Naive thymus-derived CD4-positive, alpha-beta T cell (primary cell): ENCODE results near the gene AWAT2. TPM values are rescaled to one million over a fixed set of nuclear protein-coding genes. Genes with fewer than 3 reads are reported as not detected.
A peak's percentile ranks its signal among the peaks of the same experiment; 100 is the strongest.

Experiments used
- ATAC-seq: fragments of 150-1000 bp; cut with Tn5 transposase; 2 replicates; pipeline ENCODE4 v1.10.0; 2021; ENCODE audit warnings: mild to moderate bottlenecking, moderate library complexity
- CTCF ChIA-PET: fragments of 350-600 bp; sonication (Branson Sonifier 250); formaldehyde crosslinking; loops from one replicate; lab custom pipeline; 2021; ENCODE audit warnings: antibody characterized with exemption; lab: Charles Lee
- POLR2A ChIA-PET: fragments of 350-600 bp; sonication (Branson Sonifier 250); formaldehyde crosslinking; loops from one replicate; lab custom pipeline; 2021; ENCODE audit warnings: antibody characterized with exemption, inconsistent platforms; lab: Charles Lee
- DNase-seq, 9 donors: peaks; one replicate each; pipeline versions ENCODE4 v3.0.0 to v3.0.0-alpha.2; 2020 to 2022; ENCODE audit warnings: mixed read lengths in 1 of 9
- H3K27ac ChIP-seq: one replicate; pipeline ENCODE4 v1.7.0; 2013; ENCODE audit warnings: mild to moderate bottlenecking, low read depth, low read length, moderate library complexity
- H3K27me3 ChIP-seq, 2 donors: one replicate each; pipeline ENCODE4 v1.7.0; 2013; ENCODE audit warnings: low read length in 2 of 2, mild to moderate bottlenecking in 2 of 2, moderate library complexity in 2 of 2; ENCODE audit not compliant: control insufficient read depth in 2 of 2, insufficient read depth in 2 of 2
- H3K36me3 ChIP-seq, 3 experiments: 1 replicate in 2 of 3; 2 replicates in 1 of 3; pipeline ENCODE4 v1.7.0; 2013; ENCODE audit warnings: low read length in 3 of 3, mild to moderate bottlenecking in 3 of 3, moderate library complexity in 1 of 3; ENCODE audit not compliant: insufficient read depth in 3 of 3, control insufficient read depth in 2 of 3
- H3K4me1 ChIP-seq, 2 donors: one replicate each; pipeline ENCODE4 v1.7.0; 2013; ENCODE audit warnings: low read length in 2 of 2, mild to moderate bottlenecking in 2 of 2, moderate library complexity in 1 of 2; ENCODE audit not compliant: control insufficient read depth in 2 of 2, insufficient read depth in 2 of 2
- H3K4me3 ChIP-seq: 2 replicates; pipeline ENCODE4 v1.7.0; 2013; ENCODE audit warnings: mild to moderate bottlenecking, low read length
- H3K9me3 ChIP-seq, 3 experiments: 1 replicate in 2 of 3; 2 replicates in 1 of 3; pipeline ENCODE4 v1.7.0; 2013; ENCODE audit warnings: low read length in 3 of 3; ENCODE audit not compliant: control insufficient read depth in 2 of 3
- H3K27ac Mint-ChIP-seq, 9 donors: one replicate each; pipeline ENCODE4 v1.8.0; 2020 to 2022; ENCODE audit warnings: mixed read lengths in 9 of 9, mild to moderate bottlenecking in 8 of 9, moderate library complexity in 5 of 9, inconsistent platforms in 2 of 9
- H3K27me3 Mint-ChIP-seq, 5 donors: one replicate each; pipeline ENCODE4 v1.8.0; 2021 to 2022; ENCODE audit warnings: mixed read lengths in 5 of 5, mild to moderate bottlenecking in 1 of 5
- H3K36me3 Mint-ChIP-seq, 5 donors: one replicate each; pipeline ENCODE4 v1.8.0; 2020 to 2022; ENCODE audit warnings: mixed read lengths in 5 of 5, mild to moderate bottlenecking in 3 of 5, inconsistent platforms in 1 of 5
- H3K4me1 Mint-ChIP-seq, 7 donors: one replicate each; pipeline ENCODE4 v1.8.0; 2020 to 2022; ENCODE audit warnings: mixed read lengths in 7 of 7, mild to moderate bottlenecking in 3 of 7, inconsistent platforms in 1 of 7
- H3K4me3 Mint-ChIP-seq, 10 donors: one replicate each; pipeline ENCODE4 v1.8.0; 2020 to 2022; ENCODE audit warnings: mild to moderate bottlenecking in 10 of 10, mixed read lengths in 10 of 10, moderate library complexity in 6 of 10, inconsistent platforms in 2 of 10
- H3K9me3 Mint-ChIP-seq, 11 donors: one replicate each; pipeline ENCODE4 v1.8.0; 2020 to 2022; ENCODE audit warnings: mixed read lengths in 11 of 11, mild to moderate bottlenecking in 4 of 11, inconsistent platforms in 1 of 11, moderate library complexity in 1 of 11
- intact Hi-C, 2 donors: fragments of 100-400 bp; cut with micrococcal nuclease; formaldehyde crosslinking; loops; one replicate each; pipeline ENCODE4 v1.15.1; 2023
- polyA plus RNA-seq, 2 donors: library from polyadenylated mRNA; unstranded; fragments of 300-500 nt; fragmentation: Illumina TruSeq; gene quantifications; one replicate each; pipeline ENCODE4 v1.2.3, GENCODE V29; 2021
- total RNA-seq, 6 experiments: library from RNA in 5 of 6; stranded (reverse) in 5 of 6; gene quantifications; 1 replicate in 5 of 6; 2 replicates in 1 of 6; pipeline ENCODE4 v1.2.3 and lab custom pipeline; 2021 to 2026

Gene AWAT2
- total and polyA plus RNA-seq, 7 experiments from 2014 or later: not detected

GRCh38 chrX:70054391-70054790 lies 4.7 kb upstream of the AWAT2 start:
- no peak overlapping the region for H3K27ac ChIP-seq

GRCh38 chrX:70052895-70053615 lies 3.3 kb upstream of the AWAT2 start:
- Histone ChIP-seq H3K4me1 (no peaks in the 10 kb centered on the region), H3K4me3 (no peak overlapping the region), H3K27me3 (no peaks in the 10 kb centered on the region), H3K9me3 (no peaks in the 10 kb centered on the region), H3K36me3 (no peaks in the 10 kb centered on the region), H3K27ac (no peak overlapping the region)
- Mint-ChIP-seq H3K9me3 (peaks cover 0 to 2% (median 0%) of the 10 kb centered on the region in 11 donors), H3K4me1 (no peaks in the 10 kb centered on the region), H3K27ac (no peak overlapping the region), H3K4me3 (no peak overlapping the region), H3K36me3 (no peaks in the 10 kb centered on the region), H3K27me3 (peaks cover 0 to 8% (median 0%) of the 10 kb centered on the region in 5 donors)
- ATAC-seq (no peak), DNase-seq (no peak)
- ChIA-PET CTCF (no interaction called here), POLR2A (no interaction called here)
- intact Hi-C loops: no loop called here

More at GRCh38 chrX:70054391-70054790, 4.7 kb upstream of the AWAT2 start:
- intact Hi-C loops: no loop called here
- H3K4me1 Mint-ChIP-seq: no peaks in the 10 kb centered on the region
- POLR2A ChIA-PET: no interaction called here
- H3K4me1 ChIP-seq: no peaks in the 10 kb centered on the region
- no peak overlapping the region for H3K4me3 Mint-ChIP-seq
- no peaks in the 10 kb centered on the region for H3K36me3 Mint-ChIP-seq
- H3K27me3 ChIP-seq: no peaks in the 10 kb centered on the region
- ATAC-seq (no peak), DNase-seq (no peak)
- no peaks in the 10 kb centered on the region for H3K9me3 ChIP-seq
- H3K36me3 ChIP-seq: no peaks in the 10 kb centered on the region
- H3K27me3 Mint-ChIP-seq: peaks cover 0 to 7% (median 0%) of the 10 kb centered on the region in 5 donors
- CTCF ChIA-PET: no interaction called here
- no peak overlapping the region for H3K27ac Mint-ChIP-seq
- H3K4me3 ChIP-seq: no peak overlapping the region
- no peaks in the 10 kb centered on the region for H3K9me3 Mint-ChIP-seq

GRCh38 chrX:70049406-70049805 lies 332 bp downstream of the AWAT2 start:
- intact Hi-C loops: no loop called here
- Histone ChIP-seq H3K27ac (no peak overlapping the region), H3K9me3 (no peaks in the 10 kb centered on the region), H3K36me3 (no peaks in the 10 kb centered on the region), H3K4me3 (no peak overlapping the region), H3K27me3 (no peaks in the 10 kb centered on the region), H3K4me1 (no peaks in the 10 kb centered on the region)
- peaks cover 0 to 2% (median 0%) of the 10 kb centered on the region in 11 donors for H3K9me3 Mint-ChIP-seq
- DNase-seq (no peak), ATAC-seq (no peak)
- no peak overlapping the region for H3K27ac Mint-ChIP-seq
- H3K27me3 Mint-ChIP-seq: peaks cover 0 to 11% (median 0%) of the 10 kb centered on the region in 5 donors
- no peaks in the 10 kb centered on the region for H3K4me1 Mint-ChIP-seq
- no peak overlapping the region for H3K4me3 Mint-ChIP-seq
- ChIA-PET POLR2A (no interaction called here), CTCF (no interaction called here)
- H3K36me3 Mint-ChIP-seq: no peaks in the 10 kb centered on the region

- H3K4me3 Mint-ChIP-seq: no peak overlapping the region
- no peak for DNase-seq
- H3K27ac Mint-ChIP-seq: no peak overlapping the region
- Histone ChIP-seq H3K27ac (no peak overlapping the region), H3K4me3 (no peak overlapping the region), H3K36me3 (no peaks in the 10 kb centered on the region), H3K4me1 (no peaks in the 10 kb centered on the region), H3K9me3 (no peaks in the 10 kb centered on the region), H3K27me3 (no peaks in the 10 kb centered on the region)
- no peak for ATAC-seq
- H3K9me3 Mint-ChIP-seq: peaks cover 0 to 2% (median 0%) of the 10 kb centered on the region in 11 donors
- no peaks in the 10 kb centered on the region for H3K36me3 Mint-ChIP-seq
- peaks cover 0 to 10% (median 0%) of the 10 kb centered on the region in 5 donors for H3K27me3 Mint-ChIP-seq
- CTCF ChIA-PET: no interaction called here
- POLR2A ChIA-PET: no interaction called here
- intact Hi-C loops: no loop called here
- H3K4me1 Mint-ChIP-seq: no peaks in the 10 kb centered on the region
Observed at GRCh38 chrX:70046978-70047377, 2.8 kb downstream of the AWAT2 start.

- Histone ChIP-seq H3K27me3 (no peaks in the 10 kb centered on the region), H3K4me1 (no peaks in the 10 kb centered on the region), H3K27ac (no peak overlapping the region), H3K4me3 (no peak overlapping the region), H3K9me3 (no peaks in the 10 kb centered on the region), H3K36me3 (no peaks in the 10 kb centered on the region)
- ATAC-seq (no peak), DNase-seq (no peak)
- CTCF ChIA-PET: interaction anchor here (0.7 kb wide), 1 partner anchor 16 kb away, joined by 5 read pairs; no protein-coding TSS in a partner anchor
- H3K36me3 Mint-ChIP-seq: no peaks in the 10 kb centered on the region
- H3K4me1 Mint-ChIP-seq: no peaks in the 10 kb centered on the region
- peaks cover 0 to 10% (median 0%) of the 10 kb centered on the region in 5 donors for H3K27me3 Mint-ChIP-seq
- peak overlapping the region in 1 of 9 donors; percentile 36 for H3K27ac Mint-ChIP-seq
- H3K4me3 Mint-ChIP-seq: no peak overlapping the region
- POLR2A ChIA-PET: no interaction called here
- intact Hi-C loops: no loop called here
- peaks cover 0 to 2% (median 0%) of the 10 kb centered on the region in 11 donors for H3K9me3 Mint-ChIP-seq
Observed at GRCh38 chrX:70044541-70045245, 5.0 kb downstream of the AWAT2 start.

- Histone ChIP-seq H3K4me3 (no peak overlapping the region), H3K27me3 (no peaks in the 10 kb centered on the region), H3K27ac (no peak overlapping the region), H3K36me3 (no peaks in the 10 kb centered on the region), H3K4me1 (no peaks in the 10 kb centered on the region), H3K9me3 (no peaks in the 10 kb centered on the region)
- intact Hi-C loops: no loop called here
- Mint-ChIP-seq H3K9me3 (peaks cover 0 to 1% (median 0%) of the 10 kb centered on the region in 11 donors), H3K27me3 (peaks cover 0 to 10% (median 0%) of the 10 kb centered on the region in 5 donors), H3K27ac (no peak overlapping the region), H3K4me1 (no peaks in the 10 kb centered on the region), H3K36me3 (no peaks in the 10 kb centered on the region), H3K4me3 (no peak overlapping the region)
- ChIA-PET CTCF (no interaction called here), POLR2A (no interaction called here)
- DNase-seq (no peak), ATAC-seq (no peak)
Observed at GRCh38 chrX:70043685-70044084, 6.1 kb downstream of the AWAT2 start.
